HL-60/S4 treated with phorbol 12-myristate 13-acetate at 8.2 ng/mL for 4 days and 3 days (cell line): ENCODE data around the gene TXNL1.

Experiments used
- in situ Hi-C: fragments of 300-500 bp; cut with MboI; formaldehyde crosslinking; loops from 2 replicates; pipeline ENCODE4 v1.15.0; 2022; ENCODE audit warnings: low sequenced_read_pairs

Gene TXNL1

DNA sequence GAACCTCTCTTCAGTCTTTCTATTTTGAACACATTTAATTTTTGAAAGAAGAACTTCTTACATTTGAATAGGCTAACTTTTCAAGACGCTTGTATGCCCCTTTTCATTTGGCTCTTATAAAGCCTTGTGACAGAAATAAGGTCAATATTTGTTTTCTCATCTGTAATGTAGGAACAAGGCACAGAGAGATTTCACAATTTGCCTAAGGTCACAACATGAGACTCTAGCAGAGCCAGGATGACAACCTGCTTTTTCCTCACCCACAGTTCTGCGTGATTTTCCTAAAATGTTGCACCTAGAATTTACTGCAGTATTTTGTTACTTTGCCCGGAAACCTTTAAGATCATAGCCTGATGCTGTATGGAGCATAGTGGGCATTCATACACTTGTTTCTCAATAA, 67.4 kb downstream of the TXNL1 start:
- in situ Hi-C loops: no loop called here

DNA sequence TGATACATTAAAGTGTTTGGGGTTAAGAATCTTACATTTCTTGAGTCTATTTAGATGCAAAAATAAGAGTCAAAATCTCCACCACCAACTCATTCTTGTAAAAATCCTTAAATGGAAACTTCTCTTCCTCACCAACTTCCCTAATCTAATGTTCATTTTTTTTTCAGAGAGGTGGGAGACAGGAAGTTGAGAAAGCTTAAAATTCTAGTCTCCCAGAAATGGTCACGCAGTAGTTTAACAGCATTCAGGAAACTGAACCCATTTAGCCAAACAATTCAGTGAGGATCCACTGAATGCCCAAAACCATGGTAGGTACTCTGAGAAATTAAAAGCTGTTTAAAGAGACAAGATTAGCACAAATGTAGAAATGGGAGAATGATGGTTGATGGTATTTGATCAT, 69.0 kb downstream of the TXNL1 start:
- in situ Hi-C loops: no loop called here

DNA sequence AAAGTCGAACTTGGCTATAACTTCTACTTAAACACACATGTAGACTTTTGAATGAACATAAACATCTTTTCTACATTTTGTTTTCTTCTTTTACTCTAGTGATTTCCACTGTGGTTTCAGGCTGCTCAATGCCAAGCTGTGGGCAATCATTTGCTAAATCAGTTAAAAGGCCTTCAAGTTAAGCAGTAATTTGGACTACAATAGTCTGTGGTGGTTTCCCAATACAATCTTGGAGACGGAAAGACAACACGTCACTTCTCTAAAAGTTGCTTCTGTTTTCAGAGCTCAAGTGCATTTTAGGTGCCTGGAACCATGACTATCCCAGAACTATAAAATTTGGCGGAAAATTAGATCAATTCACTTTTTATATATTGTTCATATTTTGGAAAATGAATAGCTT, 69.4 kb downstream of the TXNL1 start:
- in situ Hi-C loops: no loop called here

DNA sequence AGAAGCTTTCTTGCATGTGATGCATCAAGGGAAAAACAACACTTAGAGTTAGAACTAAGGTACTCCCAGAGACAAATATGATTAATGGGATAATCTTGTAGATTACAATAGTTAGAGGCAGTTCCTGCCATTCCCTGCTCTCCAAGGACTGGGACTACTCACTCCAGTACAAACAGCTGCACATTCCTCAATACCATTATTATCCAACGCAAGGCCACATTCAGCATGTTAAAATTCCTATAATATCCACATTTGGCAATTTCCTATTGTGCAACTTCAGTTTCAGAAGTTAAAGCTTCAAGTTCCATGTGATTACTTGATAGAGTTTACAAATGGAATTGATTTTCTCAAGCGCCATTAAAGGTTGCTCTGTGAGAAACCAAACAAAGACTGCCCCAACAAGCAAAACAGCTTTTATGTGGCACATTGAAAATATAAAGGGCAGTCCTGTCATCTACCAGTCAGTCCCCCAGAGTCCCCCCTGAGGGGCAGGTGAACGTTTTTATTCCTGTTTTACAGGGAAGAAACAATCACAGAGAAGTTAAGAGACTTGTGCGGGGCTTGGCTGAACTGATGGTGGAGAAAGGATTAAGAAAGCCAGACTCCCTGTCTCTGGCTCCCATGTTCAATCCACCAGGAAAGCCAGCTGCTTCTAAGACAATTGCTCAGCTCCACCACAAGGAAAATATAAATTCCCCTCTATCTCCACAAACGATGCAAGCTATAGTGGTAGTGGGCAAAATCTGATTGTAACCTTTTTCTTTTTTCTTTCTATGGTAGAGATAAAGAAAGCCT, 72.6 kb downstream of the TXNL1 start:
- in situ Hi-C loops: no loop called here

DNA sequence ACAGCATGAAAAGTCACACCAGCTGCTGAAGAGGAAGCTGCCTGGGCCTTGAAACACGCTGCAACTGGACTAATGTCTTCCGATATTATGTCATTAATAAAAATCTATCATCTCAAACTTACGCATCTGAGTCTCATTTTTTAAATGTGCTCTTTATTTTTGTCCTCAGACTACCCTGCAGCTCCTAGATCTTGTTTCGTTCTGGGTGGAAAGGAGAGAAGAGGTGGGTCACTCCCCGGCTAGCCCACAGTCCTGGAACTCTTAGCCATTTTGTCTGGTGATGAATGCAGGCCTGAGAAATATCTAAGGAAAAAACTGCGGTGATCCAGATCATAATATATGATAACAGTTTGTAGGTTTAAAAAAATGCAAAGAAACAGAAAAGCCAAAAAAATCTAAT, 73.3 kb downstream of the TXNL1 start:
- in situ Hi-C loops: no loop called here

DNA sequence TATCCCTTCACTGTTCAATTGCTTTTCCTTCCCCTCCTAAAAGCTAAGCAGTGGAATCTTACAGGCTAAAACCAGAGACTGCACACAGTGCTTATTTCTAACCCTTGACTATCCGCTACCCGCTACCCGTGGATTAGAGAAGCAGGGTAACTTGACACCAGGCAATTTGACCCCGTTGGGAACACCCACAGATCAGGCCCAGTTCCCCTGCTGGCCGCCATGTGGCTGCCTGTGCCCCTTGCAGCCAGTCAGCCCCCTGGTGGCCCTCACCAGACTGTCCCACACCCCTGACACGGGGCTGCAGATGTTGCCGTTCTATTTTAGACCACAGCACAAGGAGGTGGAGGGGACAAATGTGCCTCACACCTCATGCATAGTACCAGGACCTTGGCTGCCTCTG, 74.8 kb downstream of the TXNL1 start:
- in situ Hi-C loops: no loop called here

DNA sequence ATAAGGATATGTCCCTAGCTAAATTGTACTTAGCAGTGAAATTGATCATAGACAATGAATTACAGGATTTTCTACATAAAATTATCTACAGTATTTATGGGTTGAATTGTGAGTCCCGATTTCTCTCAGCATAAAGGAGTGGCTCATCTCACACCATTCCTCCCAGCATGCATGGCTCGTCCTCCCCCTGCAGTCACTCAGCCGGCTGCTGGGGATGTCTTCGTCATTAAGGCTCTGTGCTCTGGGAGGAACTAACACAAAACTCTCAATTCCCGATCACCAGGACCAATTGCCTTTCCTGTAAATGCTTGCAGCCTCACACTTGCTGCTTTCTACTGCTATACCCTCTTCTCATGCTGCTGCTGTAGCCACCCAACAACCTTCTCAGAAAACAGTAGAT, 75.9 kb downstream of the TXNL1 start:
- in situ Hi-C loops: no loop called here

DNA sequence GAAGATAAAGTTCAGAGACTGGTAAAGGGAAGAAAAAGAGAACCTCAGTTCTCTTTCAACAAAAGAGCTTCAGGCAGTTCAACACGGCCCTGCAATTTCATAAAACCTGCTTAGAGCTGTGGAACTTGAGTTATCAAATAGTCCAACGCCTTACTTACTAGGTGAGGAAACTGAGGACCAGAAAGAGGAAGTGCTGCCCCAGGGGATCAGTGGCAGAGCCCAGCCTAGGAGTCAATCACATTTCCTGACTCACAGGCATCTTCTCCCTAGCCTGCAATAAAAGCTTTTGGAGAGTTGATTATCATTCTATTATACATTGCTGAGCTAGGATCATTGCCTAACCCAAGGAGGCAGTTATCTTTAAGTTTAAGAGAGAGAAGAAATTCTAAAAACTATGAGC, 77.4 kb downstream of the TXNL1 start:
- in situ Hi-C loops: no loop called here

DNA sequence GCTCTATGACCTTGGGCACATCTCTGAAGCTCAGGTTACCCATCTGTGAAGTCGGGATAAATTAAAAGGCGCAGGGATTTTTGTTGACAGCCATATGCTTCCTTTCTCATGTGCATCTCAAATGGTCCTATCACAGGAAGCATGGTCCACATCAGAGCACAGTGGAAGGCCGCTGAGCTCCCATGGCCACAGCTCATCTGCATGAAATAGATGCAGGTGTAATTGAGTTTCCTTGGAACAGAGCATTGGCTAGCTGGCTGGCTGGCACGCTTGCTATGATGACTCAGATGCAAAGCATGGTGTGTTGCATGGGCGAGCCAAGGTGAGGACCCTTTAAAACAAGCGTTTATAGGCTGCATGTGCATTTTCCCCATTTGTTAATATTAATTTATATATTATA, 79.3 kb downstream of the TXNL1 start:
- in situ Hi-C loops: no loop called here

DNA sequence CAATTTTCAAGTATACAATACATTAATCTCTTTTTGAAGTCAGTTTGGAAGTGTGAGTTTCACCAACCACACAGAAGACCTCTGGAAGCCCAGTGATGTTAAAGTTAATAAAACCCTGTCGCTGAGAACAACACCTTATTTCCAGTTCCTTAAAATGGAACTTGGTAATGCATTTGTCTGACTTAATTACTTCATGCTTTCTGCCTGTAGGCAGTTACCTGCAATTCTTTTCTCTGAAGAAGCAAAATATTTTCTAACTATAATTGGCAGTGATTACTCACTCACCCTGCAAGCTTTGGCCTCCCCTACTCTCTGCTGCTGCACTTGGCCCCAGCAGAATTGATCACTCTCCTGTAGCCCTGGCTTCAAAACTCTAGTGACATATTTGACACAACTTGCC, 81.5 kb downstream of the TXNL1 start:
- in situ Hi-C loops: no loop called here

DNA sequence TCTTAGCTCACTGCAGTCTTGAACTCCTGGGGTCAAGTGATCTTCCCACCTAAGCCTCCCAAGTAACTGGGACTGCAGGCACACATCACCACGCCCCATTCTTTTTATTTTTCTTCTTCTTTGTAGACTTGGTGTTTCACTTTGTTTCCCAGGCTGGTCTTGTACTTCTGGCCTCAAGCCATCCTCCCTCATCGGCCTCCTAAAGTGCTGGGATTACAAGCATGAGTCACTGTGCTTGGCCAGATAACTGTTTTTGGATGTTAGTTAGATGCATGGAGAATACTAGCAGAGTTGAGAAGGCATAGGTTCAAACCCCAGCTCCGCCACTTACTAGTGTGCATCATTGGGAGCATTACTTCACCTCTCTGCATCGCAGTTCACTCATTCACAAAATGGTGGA, 88.3 kb downstream of the TXNL1 start:
- in situ Hi-C loops: no loop called here
